Suprapubic skin (tissue), 4 donors: ENCODE results near the gene CALY. TPM values are rescaled to one million over a fixed set of nuclear protein-coding genes. Genes with fewer than 3 reads are reported as not detected.

Experiments
- DNase-seq, 2 donors: peaks; one replicate each; pipeline ENCODE4 v3.0.0-alpha.2; 2019; ENCODE audit warnings: low spot score in 2 of 2
- H3K27ac ChIP-seq: fragments of 200-600 bp; sonication (generic); one replicate; pipeline ENCODE4 v1.5.1; 2019
- H3K27me3 ChIP-seq: fragments of 200-600 bp; sonication (generic); one replicate; pipeline ENCODE4 v1.5.1; 2019
- H3K36me3 ChIP-seq: fragments of 200-600 bp; sonication (generic); one replicate; pipeline ENCODE4 v1.5.1; 2019
- H3K4me1 ChIP-seq: fragments of 200-600 bp; sonication (generic); one replicate; pipeline ENCODE4 v1.5.1; 2019
- H3K4me3 ChIP-seq: fragments of 200-600 bp; sonication (generic); one replicate; pipeline ENCODE4 v1.5.1; 2019; ENCODE audit warnings: mild to moderate bottlenecking
- H3K9me3 ChIP-seq: fragments of 200-600 bp; sonication (generic); one replicate; pipeline ENCODE4 v1.5.1; 2019
- CTCF ChIP-seq, 2 donors: fragments of 200-600 bp in 1 of 2; fragments of 450-650 bp in 1 of 2; sonication (generic) in 1 of 2; IDR thresholded peaks; one replicate each; pipeline ENCODE4 v1.5.1; 2016 to 2019; ENCODE audit warnings: antibody characterized with exemption in 2 of 2, mild to moderate bottlenecking in 1 of 2, moderate library complexity in 1 of 2
- EP300 ChIP-seq: sonication (generic); formaldehyde crosslinking; IDR thresholded peaks from one replicate; pipeline ENCODE4 v1.6.1; 2017; ENCODE audit warnings: antibody characterized with exemption
- POLR2A ChIP-seq, 2 donors: fragments of 450-650 bp; IDR thresholded peaks; one replicate each; pipeline ENCODE4 v1.6.1; 2017; ENCODE audit warnings: antibody characterized with exemption in 2 of 2, mild to moderate bottlenecking in 2 of 2, moderate library complexity in 2 of 2
- POLR2AphosphoS5 ChIP-seq, 3 donors: sonication (generic); formaldehyde crosslinking; IDR thresholded peaks; one replicate each; pipeline ENCODE4 v1.6.1; 2017; ENCODE audit warnings: antibody characterized with exemption in 3 of 3
- WGBS: methylation state at CpG from one replicate; pipeline ENCODE4 v1.1.5; 2018; 5-methylcytosine and 5-hydroxymethylcytosine counted together
- total RNA-seq, 4 donors: library from RNA; depleted of rRNA; stranded (reverse); fragments of >200 nt; gene quantifications; one replicate each; pipeline ENCODE4 v1.1.0, GENCODE V29; 2016

Gene CALY
- total RNA-seq, 4 donors from 2014 or later = 0.30 TPM; not detected in 3

DNA sequence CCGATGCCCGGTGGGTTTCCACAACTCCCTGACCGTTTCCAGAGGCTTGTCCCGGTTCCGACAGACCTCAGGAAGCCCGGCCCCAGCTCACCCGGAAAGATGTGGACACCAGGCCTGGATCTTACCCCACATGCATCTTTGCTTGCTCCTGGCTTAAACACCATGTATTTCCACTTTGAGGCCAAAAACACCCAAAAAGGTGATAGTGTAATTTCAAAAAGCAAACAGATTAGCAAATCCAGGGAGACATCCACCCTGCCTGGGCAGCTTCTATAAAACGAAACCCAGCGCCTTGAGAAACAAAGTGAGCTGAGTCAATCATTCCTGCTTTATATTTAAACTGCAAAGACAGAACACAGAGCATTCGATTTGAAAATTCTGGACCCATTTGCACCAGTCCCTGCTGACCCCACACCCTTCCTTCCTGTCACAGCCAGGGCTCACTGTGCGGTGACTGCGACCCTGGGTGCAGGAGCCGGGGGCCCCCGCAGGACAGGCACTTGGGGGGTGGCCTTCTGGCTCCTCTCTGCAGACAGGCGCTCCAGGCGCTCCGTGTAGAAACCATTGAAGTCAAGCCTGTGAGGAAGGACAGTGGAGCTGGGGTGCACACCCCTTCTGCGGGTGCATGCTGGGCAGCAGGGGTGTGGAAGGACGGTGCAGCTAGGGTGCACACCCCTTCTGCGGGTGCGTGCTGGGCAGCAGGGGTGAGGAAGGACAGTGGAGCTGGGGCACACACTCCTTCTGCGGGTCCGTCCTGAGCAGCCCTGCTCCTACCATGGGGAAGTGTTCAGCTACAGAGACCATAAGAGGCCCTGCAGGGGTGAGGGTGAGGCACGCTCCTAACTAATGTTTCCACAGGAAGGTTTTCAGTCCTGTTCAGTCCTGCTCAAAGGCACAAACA is 57.1 kb downstream of the CALY start:
- Histone ChIP-seq H3K36me3 (peaks cover 56% of the 10 kb centered on the region), H3K9me3 (no peaks in the 10 kb centered on the region), H3K27ac (no peak overlapping the region), H3K27me3 (peaks cover 16% of the 10 kb centered on the region), H3K4me3 (no peak overlapping the region), H3K4me1 (peaks cover 47% of the 10 kb centered on the region)
- TF ChIP-seq EP300 (no peak), CTCF (IDR thresholded peaks at IDR 0.05) (no peak), POLR2AphosphoS5 (IDR thresholded peaks at IDR 0.05) (no peak), POLR2A (IDR thresholded peaks at IDR 0.05) (no peak)
- 77% methylated on average over 12 of the region's 24 CpGs for WGBS
- no peak for DNase-seq

GRCh38 chr10:133278577-133279265 is 58.0 kb downstream of the CALY start:
- Histone ChIP-seq H3K27ac (peak overlapping the region; percentile 34), H3K4me3 (no peak overlapping the region), H3K4me1 (peaks cover 49% of the 10 kb centered on the region), H3K36me3 (peaks cover 48% of the 10 kb centered on the region), H3K9me3 (no peaks in the 10 kb centered on the region), H3K27me3 (peaks cover 16% of the 10 kb centered on the region)
- DNase-seq = no peak
- 72% methylated on average over 6 of the region's 19 CpGs for WGBS
- TF ChIP-seq CTCF (IDR thresholded peaks at IDR 0.05) = no peak
- TF ChIP-seq POLR2A (IDR thresholded peaks at IDR 0.05) = no peak
- no peak for TF ChIP-seq POLR2AphosphoS5 (IDR thresholded peaks at IDR 0.05)
- TF ChIP-seq EP300 = no peak

DNA sequence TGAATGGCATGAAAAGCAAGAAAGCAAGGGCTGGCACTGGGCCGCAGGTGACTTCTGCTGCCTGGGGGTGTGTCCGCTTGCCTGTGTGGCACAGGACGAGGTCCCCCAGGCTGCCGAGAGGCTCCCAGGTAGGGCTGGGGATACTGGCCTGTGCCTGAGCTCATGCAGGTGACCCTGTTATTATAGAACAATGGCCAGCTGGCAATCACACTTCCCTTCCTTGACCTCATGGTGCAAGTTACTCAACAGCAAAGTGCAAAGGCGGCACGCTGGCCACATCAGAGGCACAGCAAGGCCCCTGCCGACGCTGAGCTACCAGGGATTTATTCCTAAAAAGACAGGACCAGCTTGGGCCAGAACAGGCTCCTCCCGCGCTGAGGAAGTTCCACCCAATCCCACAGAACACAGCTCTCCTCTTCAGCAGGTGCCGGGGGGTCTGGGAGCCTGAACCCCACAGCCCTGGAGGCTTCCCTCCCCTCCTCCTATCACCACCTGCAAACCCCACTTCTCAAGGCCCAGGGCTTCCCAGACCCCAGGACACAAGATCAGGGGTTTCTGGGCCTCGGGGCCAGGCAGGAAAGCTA is 58.6 kb downstream of the CALY start:
- Histone ChIP-seq H3K4me3 (no peak overlapping the region), H3K27me3 (peaks cover 16% of the 10 kb centered on the region), H3K9me3 (no peaks in the 10 kb centered on the region), H3K4me1 (peaks cover 49% of the 10 kb centered on the region), H3K36me3 (peaks cover 42% of the 10 kb centered on the region), H3K27ac (peak overlapping the region; percentile 34)
- TF ChIP-seq CTCF (IDR thresholded peaks at IDR 0.05) (no peak), EP300 (no peak), POLR2AphosphoS5 (IDR thresholded peaks at IDR 0.05) (no peak), POLR2A (IDR thresholded peaks at IDR 0.05) (no peak)
- WGBS = 81% methylated on average over 12 of the region's 12 CpGs
- DNase-seq = peak in 1 of 2 donors; percentile 64

DNA sequence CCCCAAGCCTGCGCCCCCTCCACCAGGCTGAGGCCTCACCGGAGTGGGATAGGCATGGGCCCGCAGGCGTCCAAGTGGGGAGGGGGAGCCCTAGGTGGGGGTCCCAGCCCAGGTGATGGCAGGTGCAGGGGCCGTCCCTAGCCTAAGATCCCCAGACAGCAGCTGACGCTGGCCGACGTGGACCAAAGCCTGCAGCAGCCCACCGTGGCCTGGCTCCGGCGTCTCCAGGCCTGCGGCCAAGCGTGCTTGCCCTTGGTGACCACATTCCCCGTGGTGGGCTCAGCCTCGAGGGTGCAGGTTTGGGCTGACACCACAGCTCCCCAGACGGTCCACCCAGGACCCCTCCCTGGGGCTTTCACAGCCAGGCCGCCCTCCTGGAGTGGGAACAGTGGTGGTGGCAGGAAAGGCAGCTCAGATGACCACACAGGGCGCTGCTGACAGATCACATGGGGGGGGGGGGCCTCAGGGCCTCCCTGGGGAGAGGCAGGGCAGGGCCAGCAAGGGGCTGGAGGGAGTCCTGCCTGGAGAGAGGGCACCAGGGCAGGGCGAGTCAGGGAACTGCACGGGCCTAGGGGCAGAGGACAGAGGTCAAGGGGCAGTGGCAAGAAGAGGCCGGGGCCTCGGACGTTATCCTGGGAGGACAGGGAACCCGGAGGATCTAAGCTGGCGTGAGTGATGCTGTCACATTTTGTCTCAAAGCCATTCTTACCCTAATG is 59.3 kb downstream of the CALY start:
- DNase-seq = peak in 1 of 2 donors; percentile 63
- TF ChIP-seq EP300 (no peak), POLR2AphosphoS5 (IDR thresholded peaks at IDR 0.05) (no peak), CTCF (IDR thresholded peaks at IDR 0.05) (no peak), POLR2A (IDR thresholded peaks at IDR 0.05) (no peak)
- H3K27ac ChIP-seq = no peak overlapping the region
- WGBS = 63% methylated on average over 7 of the region's 25 CpGs
- peaks cover 49% of the 10 kb centered on the region for H3K4me1 ChIP-seq
- H3K4me3 ChIP-seq = no peak overlapping the region
- peaks cover 16% of the 10 kb centered on the region for H3K27me3 ChIP-seq
- peaks cover 35% of the 10 kb centered on the region for H3K36me3 ChIP-seq
- H3K9me3 ChIP-seq = no peaks in the 10 kb centered on the region
